ENCODE measurements around the gene SLC37A1.

Gene SLC37A1

DNA sequence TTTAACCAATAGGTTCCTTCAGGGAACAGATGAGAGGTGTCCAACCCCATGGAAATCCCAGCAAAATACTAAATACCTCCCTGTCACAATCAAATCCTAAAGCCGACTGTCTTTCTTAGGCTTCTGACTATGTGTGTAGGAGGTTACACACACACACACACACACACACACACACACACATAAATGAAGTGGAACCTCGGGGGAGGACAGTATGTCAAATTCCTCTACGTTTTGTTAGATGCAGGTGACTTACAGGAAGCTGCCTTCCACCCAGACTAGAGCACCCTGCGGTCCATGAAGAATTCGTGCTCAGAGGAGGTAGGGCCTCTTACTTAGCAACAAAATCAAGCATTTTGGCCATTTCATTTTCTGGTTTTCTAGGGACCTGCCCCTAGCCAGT, 34.1 kb upstream of the SLC37A1 start:
- DNase-seq (ENCODE audit: low spot score), result no peak

DNA sequence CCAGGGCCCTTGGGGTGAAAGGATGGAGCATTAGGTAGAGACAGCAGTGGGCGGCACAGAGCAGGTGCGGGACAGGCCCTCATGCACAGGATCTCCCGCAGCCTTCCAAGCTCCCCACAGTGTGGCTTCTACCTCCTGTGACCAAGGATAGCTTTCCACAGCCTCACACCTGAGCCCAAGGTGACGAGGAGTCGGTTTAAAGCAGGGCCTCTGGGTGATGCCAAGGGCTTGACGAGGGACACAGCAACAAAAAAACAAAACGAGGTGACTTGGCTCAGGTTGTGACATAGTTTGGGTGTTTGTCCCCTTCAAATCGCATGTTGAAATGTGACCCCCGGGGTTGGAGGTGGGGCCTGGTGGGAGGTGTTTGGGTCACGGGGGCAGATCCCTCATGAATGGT, 32.9 kb upstream of the SLC37A1 start:
- DNase-seq (ENCODE audit: low spot score), result no peak

DNA sequence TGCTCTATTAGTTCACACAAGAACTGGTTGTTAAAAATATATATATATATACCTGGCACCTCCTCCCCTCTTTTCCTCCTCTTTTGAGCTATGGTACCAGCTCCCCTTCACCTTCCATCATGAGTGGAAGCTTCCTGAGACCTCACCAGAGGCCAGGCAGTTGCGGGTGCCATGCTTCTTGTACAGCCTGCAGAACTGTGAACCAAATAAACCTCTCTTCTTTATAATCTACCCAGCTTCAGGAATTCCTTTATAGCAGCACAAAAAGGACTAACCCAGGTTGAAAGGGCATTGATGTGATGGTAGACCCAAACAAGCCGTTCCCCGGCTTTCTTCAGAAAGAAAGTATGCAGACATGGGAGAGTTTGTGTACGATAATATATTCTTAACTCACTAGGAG, 32.5 kb upstream of the SLC37A1 start:
- no peak for DNase-seq (ENCODE audit: low spot score)

DNA sequence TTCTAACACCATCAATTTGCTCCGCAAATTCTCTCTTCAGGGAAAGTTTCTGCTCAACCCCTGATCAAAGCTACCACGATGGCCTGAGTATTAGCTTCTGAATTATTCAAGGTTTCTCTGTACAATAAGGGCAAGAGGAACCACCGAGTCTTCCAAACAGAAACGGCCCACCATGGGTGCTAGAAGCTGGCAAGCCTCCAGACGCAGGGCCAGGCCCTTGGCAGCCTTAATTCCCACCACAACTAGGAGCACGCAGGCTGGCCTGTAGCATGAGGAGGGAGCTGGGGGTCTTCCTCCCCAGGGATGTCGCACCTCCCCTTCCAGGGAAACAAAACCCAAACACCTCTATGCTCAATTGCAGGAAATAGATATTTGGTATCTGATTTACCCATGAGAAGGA, 28.7 kb upstream of the SLC37A1 start:
- DNase-seq (ENCODE audit: low spot score), result no peak

DNA sequence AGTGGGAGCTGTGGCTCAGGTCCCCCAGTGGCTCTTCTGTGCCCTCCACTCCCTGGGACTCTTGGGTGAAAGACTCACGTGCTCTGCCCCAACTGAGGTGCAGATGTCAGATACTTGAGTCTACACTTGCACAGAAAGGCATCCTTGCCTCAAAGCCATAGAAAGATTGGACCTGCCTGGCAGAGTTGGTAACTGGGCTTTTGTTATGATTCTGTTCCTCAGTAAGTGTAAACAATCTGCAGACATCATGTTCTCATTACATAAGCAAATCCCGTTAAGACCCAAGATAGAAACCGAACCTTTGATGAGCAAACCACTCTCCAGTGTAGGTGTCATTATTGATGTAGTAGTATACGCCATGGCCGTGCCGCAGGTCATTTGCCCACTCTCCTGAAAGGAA, 27.6 kb upstream of the SLC37A1 start:
- DNase-seq (ENCODE audit: low spot score), result no peak

DNA sequence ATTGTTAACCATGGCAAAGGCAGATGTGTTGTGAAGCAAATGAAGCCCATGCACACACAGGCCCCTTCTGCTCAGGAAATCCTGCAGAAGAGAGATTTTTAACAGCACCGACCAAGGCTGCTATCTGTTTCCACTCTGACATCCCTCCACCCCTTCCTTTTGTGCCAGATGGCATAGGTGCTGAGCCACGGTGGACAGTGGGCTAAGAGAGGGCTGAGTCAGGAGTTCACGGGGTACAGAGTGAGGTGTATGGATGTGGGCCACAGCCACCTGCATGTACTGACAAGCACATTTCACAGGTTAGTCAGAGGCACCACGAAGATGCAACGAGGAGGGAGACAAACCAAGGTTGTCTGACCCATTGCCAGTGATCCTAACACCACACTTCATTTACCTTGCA, 27.1 kb upstream of the SLC37A1 start:
- DNase-seq (ENCODE audit: low spot score), result no peak

DNA sequence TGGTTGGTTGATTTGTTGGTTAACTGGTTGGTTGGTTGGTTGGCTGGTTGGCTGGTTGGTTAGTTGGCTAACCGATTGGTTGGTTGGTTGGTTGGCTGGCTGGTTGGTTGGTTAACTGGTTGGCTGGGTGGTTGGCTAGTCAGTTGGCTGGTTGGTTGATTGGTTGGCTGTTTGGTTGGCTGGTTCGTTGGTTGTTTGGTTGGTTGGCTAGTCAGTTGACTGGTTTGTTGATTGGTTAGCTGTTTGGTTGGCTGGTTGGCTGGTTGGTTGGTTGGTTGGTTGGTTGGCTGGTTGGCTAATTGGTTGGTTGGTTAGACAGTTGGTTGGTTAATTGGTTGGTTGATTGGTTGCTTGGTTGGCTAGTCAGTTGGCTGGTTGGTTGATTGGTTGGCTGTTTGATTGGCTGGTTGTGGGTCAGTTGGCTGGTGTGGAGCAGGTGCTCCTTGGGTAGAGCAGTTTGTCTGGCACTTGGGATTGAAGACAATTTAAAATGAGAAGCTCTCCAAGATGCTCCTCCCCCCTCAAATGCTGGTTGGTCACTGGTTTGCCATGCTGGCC, 24.6 kb upstream of the SLC37A1 start:
- no peak for DNase-seq (ENCODE audit: low spot score)

DNA sequence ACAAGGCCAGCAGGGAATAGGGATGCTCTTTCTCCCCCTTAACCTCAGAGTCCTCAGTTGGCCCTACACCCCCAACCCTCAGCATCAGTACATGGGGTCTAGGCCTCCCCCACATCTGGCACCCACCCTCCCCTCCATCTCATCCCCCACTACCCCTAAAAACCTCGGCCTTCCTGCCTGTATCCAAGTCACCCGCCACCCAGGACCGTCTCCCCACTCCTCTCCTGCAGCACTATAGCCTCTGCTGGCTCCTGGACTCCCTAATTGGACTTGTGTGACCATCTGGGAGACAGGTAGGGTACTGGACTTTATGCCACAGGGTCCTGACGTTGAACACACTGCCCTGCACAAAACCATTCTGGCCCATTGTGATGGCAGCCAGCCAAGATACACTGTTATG, 23.7 kb upstream of the SLC37A1 start:
- DNase-seq (ENCODE audit: low spot score), result no peak

DNA sequence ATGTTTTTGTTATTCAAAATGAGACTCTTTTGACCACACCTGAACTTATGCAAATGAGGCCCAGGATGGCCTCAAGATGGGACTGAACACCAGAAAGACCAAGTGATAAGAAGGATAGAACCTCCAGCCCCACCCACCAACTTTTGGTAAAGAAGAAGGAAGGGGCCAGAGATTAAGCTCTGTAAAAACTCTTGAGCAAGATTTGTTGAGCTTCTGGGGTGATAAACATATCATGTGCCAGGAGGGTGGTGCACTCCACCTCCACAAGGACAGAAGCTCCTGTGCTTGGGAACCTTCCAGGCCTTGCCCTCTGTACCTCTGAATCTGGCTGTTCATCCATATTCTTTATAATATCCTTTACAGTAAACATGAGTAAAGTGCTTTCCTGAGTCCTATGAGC, 22.9 kb upstream of the SLC37A1 start:
- no peak for DNase-seq (ENCODE audit: low spot score)

DNA sequence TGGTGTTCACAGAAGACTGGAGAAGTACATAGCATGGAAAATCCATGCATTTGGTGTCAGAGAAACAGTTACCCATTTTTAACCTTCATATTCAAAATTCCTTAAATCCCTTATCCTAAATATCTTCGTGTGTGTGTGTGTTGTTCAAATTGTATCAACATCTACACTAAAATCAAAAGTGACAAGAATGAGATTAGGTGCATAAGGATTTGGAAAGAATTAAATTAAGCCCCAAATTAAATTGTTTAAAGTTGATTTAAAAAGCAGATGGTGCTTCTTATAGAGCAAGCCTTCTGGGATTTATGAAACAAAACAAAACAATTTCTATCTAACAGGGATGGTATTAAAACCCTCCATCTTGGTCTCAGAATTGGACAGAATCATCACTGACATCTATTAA, 22.3 kb upstream of the SLC37A1 start:
- DNase-seq (ENCODE audit: low spot score), result no peak

DNA sequence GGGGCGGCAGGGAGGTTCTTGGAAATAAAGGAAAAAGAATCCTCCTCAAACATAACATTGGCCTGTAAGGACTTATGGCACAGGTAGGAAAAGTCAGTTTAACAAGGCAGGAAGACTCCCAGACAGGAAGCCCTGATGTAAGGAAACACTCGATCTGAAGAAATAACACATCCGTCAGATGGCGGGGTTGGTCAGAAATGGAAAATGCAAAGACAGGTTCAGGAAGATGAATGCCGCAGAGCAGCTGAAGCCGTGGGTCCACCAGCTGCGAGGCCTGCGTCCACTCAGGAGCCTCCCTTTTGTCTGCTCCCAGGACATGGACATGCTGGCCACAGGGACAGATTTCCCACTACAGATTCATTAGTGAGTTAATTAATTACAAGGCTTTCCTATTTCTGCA, 21.5 kb upstream of the SLC37A1 start:
- DNase-seq (ENCODE audit: low spot score), result no peak

DNA sequence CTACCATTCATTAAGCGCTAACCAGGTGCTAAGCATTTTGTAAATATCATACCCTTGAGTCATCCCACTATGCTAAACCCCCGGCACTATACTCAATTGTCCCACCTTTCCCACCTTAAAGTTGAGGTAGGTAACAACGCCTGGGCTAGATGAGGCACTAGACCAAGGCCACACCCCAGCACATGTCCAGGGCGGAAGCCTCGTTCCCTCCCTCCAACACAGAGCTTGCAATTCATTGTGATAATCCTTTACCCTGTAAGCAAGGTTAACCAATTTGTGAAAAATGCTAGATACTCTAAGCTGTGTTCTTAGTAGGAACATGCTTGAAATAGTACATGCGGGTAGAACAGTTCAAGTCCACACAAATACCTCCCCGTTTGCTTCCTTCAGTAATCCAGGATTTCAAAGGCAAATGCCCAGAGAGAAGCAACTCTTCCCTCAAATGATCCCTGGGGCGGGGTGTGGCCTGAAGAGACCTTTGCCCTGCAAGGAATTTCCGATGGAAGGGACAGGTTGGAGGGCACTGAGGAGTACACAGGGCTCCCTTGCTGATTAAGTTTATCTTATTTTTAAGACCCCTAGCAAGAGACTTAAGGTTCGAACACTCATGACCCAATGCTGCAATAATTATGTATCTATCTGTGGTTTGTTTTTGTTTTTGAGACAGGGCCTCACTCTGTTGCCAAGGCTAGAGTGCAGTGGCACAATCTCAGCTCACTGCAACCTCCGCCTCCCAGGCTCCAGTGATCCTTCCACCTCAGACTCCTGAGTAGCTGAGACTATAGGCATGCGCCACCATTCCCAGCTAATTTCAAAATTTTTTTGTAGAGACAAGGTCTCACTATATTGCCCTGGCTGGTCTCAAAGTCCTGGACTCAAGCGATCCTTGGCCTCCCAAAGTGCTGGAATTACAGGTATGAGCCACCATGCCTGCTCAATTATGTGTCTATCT, 20.3 kb upstream of the SLC37A1 start:
- DNase-seq (ENCODE audit: low spot score), result peak; percentile 27

DNA sequence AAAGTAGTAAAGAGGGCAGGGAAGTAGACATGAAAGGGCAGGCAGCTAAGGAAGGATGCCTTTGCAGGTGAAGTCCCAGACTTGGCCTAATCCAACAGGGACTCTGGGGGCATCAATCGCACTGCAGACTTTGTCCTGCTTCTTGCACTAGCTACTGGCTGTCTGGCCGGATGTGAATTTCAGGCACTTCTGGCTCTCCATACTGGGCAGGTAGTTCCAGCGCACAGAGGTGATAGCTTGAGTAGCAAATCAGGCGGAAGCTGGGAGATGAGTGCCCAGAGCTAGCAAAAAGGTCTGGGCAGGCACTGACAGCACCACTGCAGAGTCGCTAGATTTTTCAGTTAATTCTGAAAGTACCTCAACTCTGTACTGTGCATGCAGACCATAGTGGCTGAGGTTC, 18.6 kb upstream of the SLC37A1 start:
- DNase-seq (ENCODE audit: low spot score), result no peak

DNA sequence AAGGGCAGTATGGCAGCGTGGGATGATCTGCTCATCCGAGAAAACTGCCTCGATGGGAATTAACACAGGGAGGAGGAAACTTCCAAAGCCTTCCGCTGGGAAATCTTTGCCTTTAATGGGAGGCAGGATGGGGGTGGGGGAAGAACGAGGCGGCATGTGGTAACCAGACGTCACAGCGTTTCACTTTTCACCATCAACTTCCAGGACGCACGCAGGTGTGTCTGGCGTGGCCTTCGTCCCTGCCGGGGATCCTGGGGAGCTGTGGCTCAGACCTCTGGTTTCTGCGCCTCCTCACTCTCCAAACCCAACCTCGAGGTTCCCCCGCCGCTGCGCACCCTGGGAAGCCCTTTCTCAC, 17.9 kb upstream of the SLC37A1 start:
- peak; percentile 58 for DNase-seq (ENCODE audit: low spot score)

DNA sequence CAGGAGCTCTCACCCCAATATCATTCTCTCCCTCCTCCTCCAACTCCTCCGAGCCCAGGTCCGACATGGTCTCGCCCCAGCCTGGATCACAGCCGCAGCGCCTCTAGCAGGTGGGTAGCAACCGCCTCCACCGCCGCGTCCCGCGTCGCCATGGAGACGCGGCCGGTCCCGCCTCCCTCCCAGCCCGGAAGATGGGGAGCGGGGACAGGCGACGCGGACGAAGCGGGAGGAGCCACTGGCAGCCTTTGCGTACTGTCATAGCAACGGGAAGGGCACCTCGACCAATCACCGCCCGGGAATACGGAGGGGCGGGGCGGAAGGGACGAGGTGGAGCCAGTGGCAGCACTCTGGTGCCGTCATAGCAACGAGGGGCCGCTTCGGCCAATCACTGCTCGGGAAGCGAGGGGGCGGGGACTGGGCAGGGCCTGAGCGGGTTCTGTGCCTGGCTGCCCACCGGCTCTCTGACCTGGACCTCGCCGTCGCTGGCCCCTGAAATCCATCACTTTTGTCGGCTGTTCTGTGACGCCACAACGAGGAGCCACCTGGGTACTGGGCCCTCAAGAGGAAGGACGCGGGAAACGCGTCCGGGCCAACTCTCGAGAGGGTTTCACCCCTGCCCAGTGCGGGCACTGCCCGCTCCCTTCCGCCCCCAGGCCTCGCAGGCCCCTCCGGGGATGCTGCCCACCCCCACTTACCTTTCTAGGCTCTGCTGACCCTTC, 17.4 kb upstream of the SLC37A1 start, which contains the start of gene RSPH1:
TSS of gene RSPH1 (minus strand) at position 105 of the 719 bp plus-strand sequence. CDS start at position 67, 38 bp downstream.
- DNase-seq (ENCODE audit: low spot score), result peak; percentile 99

DNA sequence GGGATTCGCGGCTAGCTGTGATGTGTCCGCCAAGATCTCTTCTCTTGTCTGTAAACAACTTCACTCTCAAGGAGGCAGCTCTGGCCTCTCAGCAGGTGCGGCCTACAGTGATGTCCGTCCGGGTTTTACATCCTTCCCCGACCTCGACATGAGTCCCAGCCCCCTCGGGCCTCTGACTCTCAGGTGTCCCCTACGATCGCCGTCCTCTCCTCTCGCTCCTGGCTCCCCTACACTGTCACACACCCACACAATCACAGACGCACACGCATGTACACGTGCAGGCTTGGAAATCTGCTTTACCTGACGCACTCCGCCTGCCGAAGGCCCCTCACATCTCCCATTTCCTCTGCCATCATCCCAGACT, 16.8 kb upstream of the SLC37A1 start:
- no peak for DNase-seq (ENCODE audit: low spot score)

DNA sequence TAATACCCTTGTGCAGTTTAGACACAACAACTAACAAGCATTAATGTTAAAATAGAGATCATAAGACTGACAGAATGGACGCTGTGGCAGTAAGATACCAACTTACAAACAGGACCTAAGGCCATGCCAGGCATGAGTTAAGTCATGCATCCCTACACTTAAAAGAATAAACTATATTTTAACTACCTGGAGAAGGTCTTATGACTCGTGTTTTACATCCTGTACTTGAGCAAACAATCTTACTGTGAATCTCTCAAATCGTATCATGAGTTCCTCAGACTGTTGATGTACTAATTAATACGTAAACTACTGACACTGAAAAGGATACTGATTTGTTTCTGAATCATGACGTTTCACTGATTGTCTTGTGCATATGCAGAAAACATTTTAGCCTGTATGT, 15.6 kb upstream of the SLC37A1 start:
- no peak for DNase-seq (ENCODE audit: low spot score)

DNA sequence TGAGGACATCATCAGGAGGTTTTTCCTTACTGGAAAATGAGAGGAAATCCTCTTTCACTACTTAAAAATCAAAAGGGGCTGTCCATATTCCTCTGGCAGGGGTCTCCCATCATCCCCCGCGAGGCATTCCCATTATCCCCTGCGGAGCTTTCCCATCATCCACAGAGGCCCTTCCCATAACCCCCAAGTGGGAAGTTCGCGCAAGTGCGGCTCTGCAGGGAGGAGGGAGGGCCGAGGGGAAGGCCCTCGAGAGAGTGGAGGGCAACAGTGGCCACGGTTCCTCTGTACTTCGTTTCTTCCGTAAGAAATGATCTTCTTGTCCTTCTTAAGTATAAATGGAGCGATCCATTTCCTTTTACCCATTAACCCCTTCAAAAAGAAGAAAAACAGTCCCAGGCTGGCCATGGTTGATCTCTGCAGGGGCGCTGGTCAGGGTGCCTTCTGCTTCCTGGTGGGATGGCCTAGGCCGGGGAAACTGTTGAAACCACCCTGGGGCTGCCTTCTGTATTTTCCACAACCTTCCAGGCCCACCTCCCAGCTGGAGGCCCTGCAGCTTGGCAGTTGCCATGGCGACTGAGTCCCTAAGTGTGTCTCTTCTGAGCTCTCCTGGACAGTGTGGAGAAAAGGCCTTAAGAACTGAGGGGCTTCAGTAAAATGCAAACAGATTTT, 14.1 kb upstream of the SLC37A1 start:
- no peak for DNase-seq (ENCODE audit: low spot score)

DNA sequence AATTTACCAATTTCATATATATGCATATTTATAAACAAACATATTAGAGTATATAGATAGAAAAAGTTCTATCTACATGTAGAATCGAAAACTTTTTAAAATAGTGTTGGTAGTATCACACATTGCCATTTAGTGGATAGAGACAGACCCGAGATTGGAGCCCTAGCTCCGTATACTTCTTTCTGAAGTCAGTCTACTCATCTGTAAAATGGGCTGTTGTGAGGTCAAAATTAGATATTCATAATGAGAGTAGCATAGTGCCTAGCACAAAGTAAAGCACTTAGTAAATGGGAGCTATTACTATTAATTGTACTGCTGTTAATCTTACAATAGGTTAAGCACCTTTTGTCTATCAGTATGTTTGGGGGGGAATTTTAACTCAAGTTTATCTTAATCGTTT, 13.4 kb upstream of the SLC37A1 start:
- no peak for DNase-seq (ENCODE audit: low spot score)

DNA sequence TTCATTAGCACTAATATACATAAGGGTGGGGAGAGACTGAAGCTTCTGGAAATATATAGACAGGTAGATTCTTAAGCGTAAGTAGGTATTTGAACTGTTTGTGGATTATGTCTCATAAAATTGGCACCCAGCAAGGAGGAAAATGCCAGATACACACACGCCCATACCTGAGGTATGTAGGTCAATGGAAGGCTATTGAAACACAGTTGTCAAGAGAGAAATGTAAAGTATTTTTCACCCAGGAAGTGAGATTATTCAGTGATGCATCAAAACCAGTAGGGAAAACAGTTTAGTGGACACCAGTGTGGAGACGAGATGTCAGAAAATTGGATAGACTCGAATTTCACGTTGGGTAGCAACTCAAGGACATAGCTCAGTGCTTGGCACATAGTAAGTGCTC, 12.9 kb upstream of the SLC37A1 start:
- DNase-seq (ENCODE audit: low spot score), result no peak

DNA sequence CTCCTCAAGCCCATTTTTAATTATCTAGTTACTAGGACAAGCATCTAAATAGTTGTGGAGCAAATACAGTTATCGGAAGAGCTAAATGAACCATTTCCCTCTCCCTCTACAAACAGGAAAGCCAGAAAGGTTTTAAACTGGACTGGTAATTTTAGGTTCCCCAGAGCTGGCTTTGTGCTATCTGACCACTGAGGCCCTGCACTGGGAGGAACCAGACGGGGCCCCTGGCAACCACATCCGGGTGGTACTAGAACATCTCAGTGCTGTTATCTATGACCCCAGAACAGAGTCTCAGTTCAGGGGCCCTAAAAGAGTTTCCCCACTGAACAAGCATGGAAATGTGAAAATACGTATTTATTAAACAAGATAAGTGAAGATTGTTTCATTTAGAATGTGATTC, 9.9 kb upstream of the SLC37A1 start:
- no peak for DNase-seq (ENCODE audit: low spot score)

DNA sequence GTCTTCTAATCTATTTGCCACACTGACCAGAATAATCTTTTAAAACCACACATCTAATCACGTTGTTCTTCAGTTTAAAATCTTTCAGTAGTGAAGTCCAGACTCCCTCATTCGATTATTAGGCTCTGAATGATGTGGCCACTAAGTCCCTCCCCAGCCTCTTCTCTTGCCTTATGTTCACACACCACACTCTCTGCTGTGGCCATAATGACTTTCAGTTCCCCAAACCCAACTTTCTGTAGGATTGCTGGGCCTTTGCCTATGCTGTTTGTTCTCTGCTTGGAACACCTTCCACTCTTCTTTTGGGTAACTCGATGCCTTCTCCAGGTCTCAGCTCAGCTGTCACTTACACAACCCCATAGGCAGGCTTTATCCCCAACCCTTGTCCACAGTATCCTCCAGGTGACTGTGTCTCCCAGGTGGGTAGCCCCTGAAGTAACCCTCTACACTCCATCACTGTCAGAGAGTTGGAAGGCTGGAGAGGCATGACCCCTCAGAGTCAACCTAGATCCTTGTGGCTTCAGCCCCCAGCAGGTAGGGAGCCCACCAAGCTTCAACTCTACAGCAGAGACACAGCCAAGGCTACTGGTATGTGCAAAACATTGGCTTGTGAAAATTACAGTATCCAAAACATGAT, 8.4 kb upstream of the SLC37A1 start:
- no peak for DNase-seq (ENCODE audit: low spot score)
